ENCODE measurements around the gene MIDN.
"Not testable (repeated sequence)": the region's sequence is repeated elsewhere in the genome, so short reads cannot be mapped to it uniquely, and the experiment has no call there.

- not testable (repeated sequence) for TF ChIP-seq CTCF, POLR2AphosphoS5, POLR2A (IDR thresholded peaks at IDR 0.05)
These were observed 1.9 kb upstream of the MIDN start for GRCh38 chr19:1246265-1247087.
